Lung (tissue), 12 donors: ENCODE measurements around the gene WDR73. TPM values are rescaled to one million over a fixed set of nuclear protein-coding genes. Genes with fewer than 3 reads are reported as not detected.

Experiments used
- ATAC-seq: fragments of 200-7000 bp; cut with Tn5 transposase; one replicate; pipeline ENCODE4 v1.9.1; 2020; ENCODE audit warnings: moderate number of reproducible peaks; ENCODE audit not compliant: insufficient read depth, low FRiP score
- DNase-seq, 3 donors: peaks; one replicate each; pipeline ENCODE4 v3.0.0-alpha.2; 2013 to 2017
- H3K27ac ChIP-seq, 2 donors: one replicate each; pipeline ENCODE4 v1.5.1; 2013; ENCODE audit warnings: mild to moderate bottlenecking in 2 of 2, moderate library complexity in 2 of 2, control low read depth in 1 of 2, inconsistent platforms in 1 of 2, low read depth in 1 of 2, low read length in 1 of 2
- H3K27me3 ChIP-seq, 3 donors: one replicate each; pipeline ENCODE4 v1.5.1; 2013; ENCODE audit warnings: low read length in 2 of 3; ENCODE audit not compliant: control insufficient read depth in 3 of 3, insufficient read depth in 3 of 3
- H3K36me3 ChIP-seq, 4 donors: one replicate each; pipeline ENCODE4 v1.5.1; 2013; ENCODE audit warnings: low read length in 4 of 4, mild to moderate bottlenecking in 1 of 4, moderate library complexity in 1 of 4; ENCODE audit not compliant: control insufficient read depth in 4 of 4, insufficient read depth in 4 of 4
- H3K4me1 ChIP-seq, 5 donors: one replicate each; pipeline ENCODE4 v1.5.1; 2013; ENCODE audit warnings: low read length in 5 of 5, mild to moderate bottlenecking in 2 of 5, moderate library complexity in 1 of 5; ENCODE audit not compliant: control insufficient read depth in 5 of 5, insufficient read depth in 5 of 5
- H3K4me3 ChIP-seq: one replicate; pipeline ENCODE4 v1.5.1; 2013; ENCODE audit warnings: mild to moderate bottlenecking, control low read depth, moderate library complexity
- H3K9ac ChIP-seq, 2 donors: one replicate each; pipeline ENCODE4 v1.5.1; 2013; ENCODE audit warnings: low read length in 2 of 2, control low read depth in 1 of 2; ENCODE audit not compliant: insufficient read depth in 1 of 2
- H3K9me3 ChIP-seq, 4 donors: one replicate each; pipeline ENCODE4 v1.5.1; 2013; ENCODE audit warnings: low read length in 3 of 4, mild to moderate bottlenecking in 1 of 4, moderate library complexity in 1 of 4; ENCODE audit not compliant: control insufficient read depth in 4 of 4, insufficient read depth in 3 of 4
- CTCF ChIP-seq: IDR thresholded peaks from 2 replicates; pipeline ENCODE4 v1.5.1; 2012; ENCODE audit warnings: mild to moderate bottlenecking; ENCODE audit errors: control extremely low read depth, extremely low read depth
- WGBS, 2 donors: extraction: QIAGEN DNeasy Blood & Tissue Kit; methylation state at CpG; one replicate each; pipeline ENCODE4 v1.1.7; 2013; 5-methylcytosine and 5-hydroxymethylcytosine counted together
- polyA plus RNA-seq, 2 donors: library from polyadenylated mRNA; stranded (reverse); fragments of 200-250 nt; gene quantifications; one replicate each; pipeline ENCODE4 v1.2.1, GENCODE V29; 2013
- total RNA-seq, 2 donors: library from RNA; depleted of rRNA in 1 of 2; stranded (reverse); fragments of >200 nt in 1 of 2; gene quantifications; one replicate each; pipeline ENCODE4 v1.2.1, GENCODE V29; 2014 to 2021
- donor health status: control.
- donor health status: control.
- donor health status: Bipolar disorder and iron deficiency.
- donor health status: healthy.
- donor health status: DM: yes; HTN: yes; CAD: no.

WDR73 gene
- total and polyA plus RNA-seq, 4 donors, result 18.2 to 35.6 (median 26.5) TPM

GRCh38 chr15:84606653-84607120 is 47.4 kb downstream of the WDR73 start:
- no peak for ATAC-seq
- H3K27ac ChIP-seq, result no peak overlapping the region
- H3K4me3 ChIP-seq, result no peak overlapping the region

GRCh38 chr15:84605554-84605882 is 48.6 kb downstream of the WDR73 start:
- no peak overlapping the region for H3K4me3 ChIP-seq
- H3K36me3 ChIP-seq, result peaks cover 3 to 28% (median 17%) of the 10 kb centered on the region in 4 donors
- no peaks in the 10 kb centered on the region for H3K27me3 ChIP-seq
- no peaks in the 10 kb centered on the region for H3K9me3 ChIP-seq
- no peak for TF ChIP-seq CTCF
- DNase-seq (no peak), ATAC-seq (no peak)
- no peak overlapping the region for H3K9ac ChIP-seq
- peaks cover 0 to 3% (median 0%) of the 10 kb centered on the region in 5 donors for H3K4me1 ChIP-seq
- 63 to 65% methylated on average over 2 of the region's 2 CpGs for WGBS, 2 donors
- H3K27ac ChIP-seq, result no peak overlapping the region

More at GRCh38 chr15:84606653-84607120, 47.4 kb downstream of the WDR73 start:
- DNase-seq, result no peak
- Histone ChIP-seq H3K4me1 (peaks cover 0 to 3% (median 0%) of the 10 kb centered on the region in 5 donors), H3K36me3 (peaks cover 3 to 24% (median 17%) of the 10 kb centered on the region in 4 donors), H3K9ac (no peak overlapping the region), H3K9me3 (no peaks in the 10 kb centered on the region), H3K27me3 (no peaks in the 10 kb centered on the region)
- WGBS, 2 donors, result 84 to 90% methylated on average over 8 of the region's 8 CpGs
- no peak for TF ChIP-seq CTCF

DNA sequence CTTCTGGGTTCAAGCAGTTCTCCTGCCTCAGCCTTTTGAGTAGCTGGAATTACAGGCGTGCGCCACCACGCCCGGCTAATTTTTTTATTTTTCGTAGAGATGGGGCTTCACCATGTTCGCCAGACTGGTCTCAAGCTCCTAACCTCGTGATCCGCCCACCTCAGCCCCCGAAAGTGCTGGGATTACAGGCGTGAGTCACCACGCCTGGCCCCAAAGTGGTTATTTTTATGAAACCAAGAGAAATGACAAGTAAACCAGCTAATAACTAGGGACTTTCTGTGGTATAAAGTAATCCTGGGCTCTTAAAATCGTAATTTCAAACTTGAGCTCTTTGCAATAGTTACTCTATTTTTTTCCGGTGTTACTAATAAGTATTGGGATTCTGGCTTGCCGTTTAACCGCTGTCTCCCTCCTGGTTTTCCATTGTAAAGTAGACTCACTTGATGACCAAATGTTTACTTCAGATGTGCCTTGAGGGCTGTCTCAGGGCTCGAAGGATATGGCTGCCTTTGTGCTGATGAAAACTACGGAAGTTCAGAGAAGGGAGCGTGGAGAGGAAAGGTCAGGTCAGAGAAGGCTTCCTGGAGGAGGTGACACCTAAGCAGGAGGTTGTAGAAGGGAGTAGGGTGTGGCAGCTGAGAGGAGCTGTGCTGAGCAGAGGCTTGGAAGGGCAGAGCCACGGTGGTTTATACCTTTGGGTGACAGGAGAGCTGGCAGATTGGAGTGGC is 49.1 kb downstream of the WDR73 start:
- H3K36me3 ChIP-seq, result peaks cover 3 to 28% (median 17%) of the 10 kb centered on the region in 4 donors
- no peaks in the 10 kb centered on the region for H3K27me3 ChIP-seq
- H3K9ac ChIP-seq, result no peak overlapping the region
- TF ChIP-seq CTCF, result no peak
- no peak overlapping the region for H3K27ac ChIP-seq
- no peak overlapping the region for H3K4me3 ChIP-seq
- DNase-seq (no peak), ATAC-seq (no peak)
- H3K4me1 ChIP-seq, result peaks cover 0 to 3% (median 0%) of the 10 kb centered on the region in 5 donors
- no peaks in the 10 kb centered on the region for H3K9me3 ChIP-seq
- 83 to 86% methylated on average over 19 of the region's 19 CpGs for WGBS, 2 donors
